ENCODE results near the gene EPB41. TPM values are rescaled to one million over a fixed set of nuclear protein-coding genes. Genes with fewer than 3 reads are reported as not detected.

EPB41 gene
- total RNA-seq, 1 donor from 2014 or later = 35.6 TPM

DNA sequence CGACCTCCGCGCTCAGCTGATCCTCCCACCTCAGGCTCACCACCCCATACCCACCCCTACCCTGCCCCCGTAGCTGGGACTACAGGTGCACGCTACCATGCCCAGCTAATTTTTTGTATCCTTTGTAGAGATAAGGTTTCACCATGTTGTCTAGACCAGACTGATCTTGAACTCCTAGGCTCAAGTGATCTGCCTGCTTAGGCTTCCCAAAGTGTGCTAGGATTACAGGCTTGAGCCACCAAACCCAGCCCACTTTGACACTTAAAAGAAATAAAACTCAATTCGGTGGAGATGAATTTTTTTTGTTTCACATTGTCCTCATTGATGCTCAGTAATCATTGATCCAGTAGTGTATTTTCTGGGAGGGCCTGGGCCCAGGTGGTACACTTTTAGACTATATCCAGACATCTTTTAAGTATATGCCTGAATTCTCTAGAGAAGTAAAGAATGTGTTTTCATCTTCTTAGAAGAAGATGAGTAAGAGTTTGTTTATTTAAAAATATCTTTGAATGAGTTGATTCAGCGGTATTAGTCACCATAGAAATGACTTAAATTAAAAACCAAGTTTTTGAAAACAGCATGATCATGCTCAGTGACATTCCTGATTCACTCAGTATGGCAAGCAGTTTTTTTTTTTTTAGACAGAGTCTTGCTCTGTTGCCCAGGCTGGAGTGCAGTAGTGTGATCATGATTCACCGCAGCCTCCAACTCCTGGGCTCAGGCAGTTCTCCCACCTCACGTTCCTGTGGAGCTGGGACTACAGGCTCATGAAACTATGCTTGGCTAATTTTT is 57.8 kb downstream of the EPB41 start:
- ATAC-seq (no peak), DNase-seq (ENCODE audit: low spot score) (no peak)

DNA sequence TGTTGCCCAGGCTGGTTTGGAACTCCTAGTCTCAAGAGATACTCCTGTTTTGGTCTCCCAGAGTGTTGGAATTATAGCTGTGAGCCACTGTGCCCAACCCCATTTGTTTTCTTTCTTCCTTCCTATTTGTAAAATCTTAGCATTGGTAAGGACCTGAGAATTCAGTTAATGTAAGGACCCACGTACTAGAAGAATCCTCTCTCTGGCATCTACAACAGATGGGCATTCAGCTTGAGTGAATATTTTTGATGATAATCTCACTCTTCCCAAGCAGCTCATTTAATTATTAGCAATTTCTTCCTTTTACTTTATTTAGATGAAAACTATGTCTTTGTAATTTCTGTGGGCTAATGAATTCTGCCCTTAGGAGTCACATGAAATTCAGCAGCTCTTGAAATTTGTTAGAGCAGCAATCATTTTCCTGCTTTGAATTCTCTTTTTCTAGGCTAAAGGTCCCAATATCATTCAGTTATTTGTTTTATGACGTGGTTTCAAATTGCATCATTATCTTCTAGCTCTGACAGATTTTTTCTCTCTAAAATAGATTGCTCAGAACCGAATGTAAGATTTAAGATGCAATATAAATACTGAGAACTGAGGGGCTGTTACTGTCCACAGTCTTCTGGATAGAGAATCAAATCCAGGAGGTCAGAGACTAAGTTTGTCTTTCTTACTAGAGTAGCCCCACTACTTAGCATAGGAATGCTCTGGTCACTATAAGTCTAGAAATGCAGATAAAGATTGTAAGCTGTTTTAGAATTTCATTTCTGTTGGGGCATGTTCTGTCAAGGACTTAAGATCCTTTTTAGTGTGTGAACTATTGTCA is 59.4 kb downstream of the EPB41 start:
- peak; percentile 76 for ATAC-seq
- no peak for DNase-seq (ENCODE audit: low spot score)

DNA sequence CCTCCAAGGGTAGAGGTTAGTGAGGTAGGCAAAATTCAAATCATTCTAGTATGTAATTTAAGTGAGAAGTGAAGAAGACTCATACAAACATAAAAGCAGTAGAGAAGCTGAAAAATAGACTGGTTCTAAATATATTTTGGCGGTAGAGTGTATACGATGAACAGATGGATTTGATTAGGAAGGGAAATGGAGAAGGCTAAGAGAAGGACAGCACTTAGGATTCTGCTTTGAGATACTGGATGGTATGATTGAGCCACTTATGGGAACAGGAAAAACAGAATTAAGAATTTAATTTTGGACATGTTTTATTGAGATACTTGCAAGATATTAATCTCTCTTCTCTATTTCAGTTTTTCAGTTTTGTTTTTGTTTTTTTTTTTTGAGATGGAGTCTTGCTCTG is 60.1 kb downstream of the EPB41 start:
- ATAC-seq = no peak
- DNase-seq (ENCODE audit: low spot score) = no peak

DNA sequence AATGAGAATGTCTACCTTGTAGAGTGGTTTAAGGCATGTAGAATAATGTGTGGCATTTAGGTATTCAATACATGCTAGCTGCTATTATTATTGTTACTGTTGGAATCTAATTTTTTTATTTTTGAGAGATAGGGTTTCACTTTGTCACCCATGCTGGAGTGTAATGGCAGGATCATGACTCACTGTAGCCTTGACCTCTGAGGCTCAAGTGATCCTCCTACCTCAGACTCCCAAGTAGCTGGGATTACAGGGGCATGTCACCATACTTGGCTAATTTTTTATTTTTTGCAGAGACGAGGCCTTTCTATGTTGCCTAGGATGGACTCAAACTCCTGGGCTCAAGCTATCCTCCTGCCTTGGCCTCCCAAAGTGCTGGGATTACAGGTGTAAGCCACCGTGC is 61.9 kb downstream of the EPB41 start:
- ATAC-seq (no peak), DNase-seq (ENCODE audit: low spot score) (no peak)

DNA sequence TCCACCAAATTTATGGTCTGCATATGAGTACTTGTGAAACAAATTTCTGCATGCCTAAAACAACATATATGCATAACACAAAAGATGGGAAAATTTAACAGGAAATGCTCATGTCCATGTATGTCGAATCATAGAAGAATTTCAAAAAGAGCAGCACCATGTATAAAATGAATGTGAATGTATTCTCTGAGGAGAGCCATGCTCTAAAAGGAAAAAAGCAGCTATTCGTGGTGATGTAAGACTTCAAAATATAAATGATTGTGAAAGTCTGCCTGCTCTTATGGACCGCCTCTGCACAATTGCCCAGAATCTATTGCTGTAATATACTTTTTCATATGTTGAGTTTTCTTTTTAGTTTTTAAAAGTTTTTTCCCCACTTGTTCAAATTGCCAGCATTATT is 66.8 kb downstream of the EPB41 start:
- DNase-seq (ENCODE audit: low spot score) (no peak), ATAC-seq (no peak)

DNA sequence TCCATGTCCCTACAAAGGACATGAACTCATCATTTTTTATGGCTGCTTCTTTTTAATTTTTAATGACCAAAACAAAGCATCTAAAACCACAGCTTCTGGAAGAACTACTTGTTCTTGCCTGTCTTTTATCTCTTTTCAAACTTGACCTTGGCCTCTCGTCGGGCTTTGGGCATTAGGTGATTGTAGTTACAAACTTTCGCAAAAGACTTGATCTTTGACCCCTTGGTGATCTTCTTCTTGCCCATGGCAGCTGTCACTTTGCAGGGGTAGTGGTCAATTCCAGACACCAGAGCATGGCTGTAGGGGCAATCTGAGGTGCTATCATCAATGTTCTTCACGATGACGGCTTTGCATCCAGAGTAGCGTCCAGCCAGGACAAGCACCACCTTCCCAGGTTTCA is 67.8 kb downstream of the EPB41 start:
- ATAC-seq (no peak), DNase-seq (ENCODE audit: low spot score) (no peak)

DNA sequence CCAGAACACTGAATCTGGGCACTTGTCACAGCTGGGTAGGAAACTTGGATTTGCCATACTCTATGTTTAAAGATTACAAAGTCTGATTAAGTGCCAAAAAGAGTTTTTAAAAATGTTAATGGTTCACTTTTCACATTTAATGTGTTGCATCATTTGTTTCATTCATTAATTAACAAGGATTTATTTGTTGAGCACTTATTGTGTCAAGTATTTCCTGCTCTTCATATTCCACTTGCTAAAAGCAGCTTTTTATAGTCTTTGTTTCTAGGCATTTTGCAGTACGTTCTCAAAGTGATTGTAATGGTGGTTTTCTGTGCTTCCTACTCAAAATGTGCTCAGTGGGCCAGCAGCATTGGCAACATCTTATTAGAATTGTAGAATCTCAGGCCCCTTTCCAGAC is 68.7 kb downstream of the EPB41 start:
- no peak for DNase-seq (ENCODE audit: low spot score)
- no peak for ATAC-seq

DNA sequence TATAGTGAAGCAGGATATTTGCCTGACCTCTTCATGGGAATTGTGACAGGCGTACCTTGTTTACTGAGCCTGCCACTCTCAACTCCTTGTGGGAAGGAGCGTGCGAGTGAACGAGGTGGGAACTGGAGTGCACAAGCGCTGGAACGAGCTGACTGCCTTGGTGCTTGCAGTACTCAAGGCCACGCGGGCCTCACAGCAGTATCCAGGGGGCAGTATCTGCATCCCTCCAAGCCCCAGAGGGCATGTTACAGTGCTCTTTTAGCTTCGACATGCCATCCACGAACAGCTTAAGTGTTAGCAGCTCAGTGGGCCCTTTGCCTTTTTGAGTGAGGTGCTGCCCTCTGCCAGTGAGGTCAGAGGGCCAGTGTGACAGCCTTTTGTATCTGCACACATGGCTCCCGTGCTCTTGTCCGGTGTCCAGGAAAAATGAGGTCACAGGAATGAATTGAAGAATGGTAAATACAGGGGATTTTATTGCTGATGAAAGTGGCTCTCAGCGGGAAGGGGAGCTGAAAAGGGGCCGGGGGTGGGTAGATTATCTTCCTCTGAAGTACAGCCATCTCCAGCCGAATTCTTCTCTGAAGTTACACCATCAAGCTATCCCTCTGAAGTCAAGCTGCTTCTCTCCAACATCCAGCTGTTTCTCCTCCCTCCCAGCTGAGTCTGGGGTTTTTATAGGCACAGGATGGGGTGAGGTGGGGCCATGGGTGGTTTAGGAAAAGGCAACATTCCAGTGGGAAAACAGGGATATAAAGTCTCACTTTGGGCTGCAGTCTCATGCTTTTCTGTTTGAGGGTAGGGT is 69.3 kb downstream of the EPB41 start:
- DNase-seq (ENCODE audit: low spot score) (peak; percentile 85), ATAC-seq (peak; percentile 96)

DNA sequence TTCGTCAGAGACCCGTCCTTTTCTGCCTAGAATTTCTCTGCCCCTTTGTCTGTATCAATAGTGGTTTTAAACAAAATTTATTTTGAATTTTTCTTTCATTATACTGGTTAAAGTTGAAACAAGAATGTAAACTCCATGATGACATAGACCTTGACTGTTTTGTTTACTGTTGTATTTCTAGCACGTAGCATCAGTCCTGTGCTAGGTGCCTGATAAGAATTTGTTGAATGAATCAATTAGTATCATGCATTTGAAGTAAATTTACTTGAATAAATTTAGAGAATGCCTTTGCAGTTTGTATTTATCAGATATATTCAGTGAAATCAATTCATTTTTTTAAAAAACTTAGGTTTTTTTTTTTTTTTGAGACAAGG is 69.9 kb downstream of the EPB41 start:
- DNase-seq (ENCODE audit: low spot score) = no peak
- peak; percentile 28 for ATAC-seq

DNA sequence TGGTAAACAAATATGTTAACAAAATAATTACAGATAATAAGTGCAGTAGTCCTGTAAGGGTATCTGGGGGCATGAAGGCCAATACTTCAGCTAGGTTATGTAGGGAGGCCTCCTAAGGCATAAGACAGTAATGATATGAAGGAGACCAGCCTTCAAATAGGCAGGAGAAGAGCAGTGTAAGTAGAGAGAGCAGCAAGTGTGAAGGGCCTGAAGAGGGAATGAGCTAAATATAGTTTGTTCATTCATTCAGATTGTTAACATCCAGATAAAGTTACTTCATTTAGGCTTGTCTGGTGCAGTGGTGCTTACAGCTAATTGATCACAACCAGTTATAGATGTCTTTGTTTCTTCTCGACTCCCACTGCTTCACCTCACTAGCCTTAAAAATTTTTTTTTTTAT is 71.1 kb downstream of the EPB41 start:
- ATAC-seq (no peak), DNase-seq (ENCODE audit: low spot score) (no peak)

DNA sequence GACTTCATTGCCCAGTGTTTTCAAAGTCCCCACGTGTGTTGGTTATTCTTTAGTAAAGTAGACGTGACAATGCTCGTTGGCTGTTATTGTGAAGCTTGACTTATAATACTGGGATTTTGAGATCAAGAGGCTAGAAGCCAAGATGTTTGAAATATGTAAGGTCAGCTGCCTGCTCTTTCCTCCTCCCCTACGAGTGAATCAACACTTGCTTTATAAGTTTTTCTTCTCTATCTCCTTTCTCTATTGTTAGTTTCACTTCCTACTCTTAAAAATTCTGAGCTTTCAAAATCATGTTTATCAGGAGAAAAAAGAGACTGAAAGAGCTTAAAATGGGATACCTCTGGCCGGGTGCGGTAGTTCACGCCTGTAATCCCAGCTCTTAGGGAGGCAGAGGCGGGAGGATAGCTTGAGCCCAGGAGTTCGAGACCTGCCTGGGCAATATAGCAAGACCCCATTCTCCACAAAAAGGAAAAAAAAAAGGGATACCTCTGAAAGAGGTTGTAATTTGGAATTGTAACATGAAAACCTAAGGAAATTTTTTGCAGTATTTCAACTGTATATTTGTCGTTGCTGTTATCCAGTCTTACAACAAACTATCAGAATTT is 72.0 kb downstream of the EPB41 start:
- no peak for DNase-seq (ENCODE audit: low spot score)

DNA sequence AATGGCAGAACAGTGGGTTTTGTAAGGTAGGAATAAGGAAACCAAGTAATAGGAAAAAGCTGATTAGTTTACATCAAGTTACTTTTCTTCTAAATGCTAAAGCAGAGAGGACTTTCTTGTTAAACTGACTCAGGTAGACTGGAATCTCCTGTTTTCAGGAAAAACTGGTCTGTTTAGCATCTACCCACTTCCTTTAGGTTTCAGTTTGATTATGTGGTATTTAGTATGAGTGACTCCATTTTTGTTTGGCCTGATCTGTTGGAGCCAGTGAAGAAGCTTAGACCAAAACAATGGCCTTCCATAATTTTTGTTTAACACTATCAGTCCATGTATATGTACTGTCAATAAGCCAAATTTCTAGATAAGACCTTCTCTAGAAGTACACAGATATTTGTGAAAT is 88.4 kb downstream of the EPB41 start:
- no peak for ATAC-seq
- DNase-seq (ENCODE audit: low spot score) = no peak

More for the DNA sequence above, 72.0 kb downstream of the EPB41 start:
- ATAC-seq = no peak

DNA sequence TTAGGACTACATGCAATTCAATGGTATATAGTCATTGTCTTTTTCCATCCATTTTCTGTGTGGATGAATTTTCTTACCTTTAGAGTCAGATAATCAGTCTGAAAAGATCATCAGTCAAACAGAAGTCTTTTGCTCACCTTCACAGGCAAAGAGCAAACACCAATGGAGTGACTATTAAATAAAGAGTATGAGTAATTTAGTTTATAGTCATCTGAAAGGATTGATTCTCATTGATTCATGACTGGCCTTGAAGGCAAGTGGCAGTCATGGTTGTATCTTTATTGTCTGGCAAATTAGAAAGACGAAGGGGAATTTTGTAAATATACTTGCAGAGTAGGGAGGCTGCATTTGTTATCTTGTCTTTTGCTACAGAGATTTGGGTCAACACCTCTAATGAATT is 89.9 kb downstream of the EPB41 start:
- ATAC-seq (no peak), DNase-seq (ENCODE audit: low spot score) (no peak)

DNA sequence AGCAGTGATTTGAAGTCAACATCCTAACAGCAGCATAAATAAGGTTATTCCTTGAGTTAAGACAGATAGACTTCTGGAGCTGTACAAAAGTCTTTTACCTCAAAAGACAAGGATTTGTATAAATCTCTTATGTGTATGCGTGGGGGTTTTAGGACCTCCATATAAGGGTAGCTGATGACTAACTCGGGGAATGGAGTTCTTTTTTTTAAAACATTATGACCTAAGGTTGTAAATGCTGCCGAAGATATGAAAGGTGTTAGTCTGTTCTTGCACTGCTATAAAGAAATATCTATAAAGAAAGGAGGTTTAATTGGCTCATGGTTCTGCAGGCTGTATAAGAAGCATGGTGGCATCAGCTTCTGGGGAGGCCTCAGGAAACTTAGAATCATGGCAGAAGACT is 90.4 kb downstream of the EPB41 start:
- no peak for ATAC-seq

DNA sequence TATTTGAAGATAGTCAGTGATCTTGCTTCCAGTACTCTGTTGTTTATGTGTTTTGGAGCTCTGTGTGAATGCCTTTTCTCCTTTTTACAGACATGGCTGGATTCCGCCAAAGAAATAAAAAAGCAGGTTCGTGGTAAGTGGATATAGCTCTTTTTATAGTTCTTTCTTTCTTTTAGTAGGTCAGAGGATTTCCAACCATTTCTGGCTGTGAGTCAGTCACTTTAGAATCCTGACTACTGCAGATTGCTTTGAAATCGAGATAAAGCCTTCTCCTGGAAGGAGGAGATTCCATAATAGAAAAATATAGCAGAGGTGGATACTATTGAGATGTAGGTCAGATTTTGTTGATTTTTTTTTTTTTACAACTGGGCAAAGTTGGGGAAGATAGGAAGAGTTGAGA is 97.4 kb downstream of the EPB41 start:
- ATAC-seq (no peak), DNase-seq (ENCODE audit: low spot score) (no peak)

More for the DNA sequence above, 90.4 kb downstream of the EPB41 start:
- DNase-seq (ENCODE audit: low spot score) = no peak

DNA sequence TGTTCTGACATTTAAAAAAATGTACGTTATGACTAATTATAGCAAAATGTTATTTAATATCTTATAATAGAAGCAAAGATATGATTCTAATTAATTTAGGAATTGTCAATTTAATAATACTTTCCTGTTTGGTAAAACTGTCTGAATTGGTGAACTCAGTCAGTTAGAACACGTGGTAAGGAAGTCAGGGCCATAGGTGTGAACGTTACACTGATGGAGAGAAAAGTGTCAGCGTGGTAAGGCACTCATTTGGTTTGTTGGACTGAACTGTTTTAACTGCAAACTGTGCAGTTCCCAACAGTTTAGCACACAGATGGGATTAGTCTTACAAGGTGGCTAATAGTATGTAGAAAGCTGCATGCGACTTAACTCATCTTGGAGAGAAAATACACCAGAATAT is 102.9 kb downstream of the EPB41 start:
- DNase-seq (ENCODE audit: low spot score) (no peak), ATAC-seq (no peak)

DNA sequence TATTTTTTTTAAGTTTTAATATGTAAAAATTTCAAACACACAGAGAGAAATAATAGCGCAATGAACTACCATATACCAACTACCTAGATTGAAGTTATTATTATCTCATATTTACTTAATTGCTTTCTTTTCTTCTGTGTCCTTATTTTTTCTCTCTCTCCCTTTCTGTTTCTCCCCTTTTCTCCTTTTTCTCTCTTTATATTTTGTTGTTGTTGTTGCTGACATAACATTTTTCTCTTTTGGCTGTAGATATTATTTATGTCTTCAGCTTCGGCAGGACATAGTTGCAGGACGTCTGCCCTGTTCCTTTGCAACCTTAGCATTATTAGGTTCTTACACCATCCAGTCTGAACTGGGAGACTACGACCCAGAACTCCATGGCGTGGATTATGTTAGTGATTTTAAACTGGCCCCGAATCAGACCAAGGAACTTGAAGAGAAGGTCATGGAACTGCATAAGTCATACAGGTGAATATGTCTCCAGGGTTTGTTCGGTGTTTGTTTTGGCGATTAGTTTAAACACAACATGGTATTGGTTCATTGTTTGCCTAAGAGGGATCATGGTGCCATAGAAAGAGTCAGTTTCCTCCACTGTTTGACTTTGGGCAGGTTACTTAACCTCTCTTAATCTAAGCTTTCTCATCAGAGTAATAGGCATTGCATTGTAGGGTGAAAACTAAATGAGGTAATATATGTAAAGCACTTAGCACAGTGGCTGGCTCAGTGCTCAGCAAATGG is 103.8 kb downstream of the EPB41 start:
- DNase-seq (ENCODE audit: low spot score) (no peak), ATAC-seq (no peak)

DNA sequence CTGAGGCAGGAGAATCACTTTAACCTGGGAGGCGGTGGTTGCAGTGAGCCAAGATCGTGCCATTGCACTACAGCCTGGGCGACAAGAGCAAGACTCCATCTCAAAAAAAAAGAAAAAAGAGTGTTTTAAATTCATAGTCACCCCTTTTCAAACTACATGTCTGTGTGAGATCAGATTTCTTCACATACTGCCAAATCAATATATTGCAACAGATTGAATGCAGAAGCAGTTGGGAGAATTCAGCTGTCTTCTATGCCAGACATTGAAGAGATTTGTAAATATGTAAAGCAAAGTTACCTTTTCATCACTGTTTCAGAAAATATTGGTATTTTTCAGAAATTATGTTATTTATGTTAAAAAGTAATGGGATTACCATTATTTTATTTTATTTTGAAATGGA is 108.3 kb downstream of the EPB41 start:
- ATAC-seq (peak; percentile 66), DNase-seq (ENCODE audit: low spot score) (no peak)

DNA sequence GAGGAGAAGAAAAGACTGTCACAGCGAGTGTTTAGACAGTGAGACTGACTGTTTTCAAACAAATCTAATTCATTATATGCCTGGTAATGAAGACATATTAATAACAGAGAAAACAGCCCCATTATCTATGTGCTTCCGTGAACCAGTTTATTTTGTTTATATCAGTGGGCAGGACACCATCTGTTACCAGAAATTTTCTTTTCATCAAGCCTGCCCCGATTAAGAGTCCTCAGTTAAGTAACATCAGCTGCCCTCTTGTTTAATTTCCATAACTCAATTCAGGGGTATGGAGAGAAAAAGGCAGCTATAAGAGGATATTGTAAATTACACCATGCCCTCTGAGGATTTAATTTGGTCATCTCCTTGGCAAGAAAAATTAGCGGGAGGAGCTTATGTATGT is 115.3 kb downstream of the EPB41 start:
- DNase-seq (ENCODE audit: low spot score) (no peak), ATAC-seq (no peak)

DNA sequence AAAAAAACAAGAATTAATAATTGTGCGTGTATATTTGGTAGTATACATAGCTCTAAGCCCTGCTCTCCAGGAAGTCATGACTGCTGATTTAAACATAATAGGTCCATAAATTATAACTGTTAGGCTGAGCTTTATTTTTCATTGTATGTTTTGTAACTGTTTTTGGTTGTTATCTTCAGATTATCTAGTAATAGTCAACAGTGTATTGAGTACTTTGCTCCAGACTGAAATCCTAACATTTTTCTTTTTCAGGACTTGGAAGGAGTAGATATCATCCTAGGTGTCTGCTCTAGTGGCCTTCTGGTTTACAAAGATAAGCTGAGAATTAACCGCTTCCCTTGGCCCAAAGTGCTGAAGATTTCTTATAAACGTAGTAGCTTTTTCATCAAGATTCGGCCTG is 118.5 kb downstream of the EPB41 start:
- no peak for ATAC-seq
- DNase-seq (ENCODE audit: low spot score) = no peak
